GM20000 (cell line): Measurements from ENCODE around the gene NHLRC4.
A peak's percentile ranks its signal among the peaks of the same experiment; 100 is the strongest.

Source experiments
- DNase-seq: peaks from one replicate; pipeline ENCODE4 v3.0.0; 2012; ENCODE audit warnings: low spot score
- TF ChIP-seq, protein P1 (sequence below): IDR thresholded peaks from 2 replicates; pipeline ENCODE4 v1.5.1; 2012; ENCODE audit warnings: mild to moderate bottlenecking, control low read depth; ENCODE audit errors: extremely low read depth, missing control alignments

The NHLRC4 gene

DNA sequence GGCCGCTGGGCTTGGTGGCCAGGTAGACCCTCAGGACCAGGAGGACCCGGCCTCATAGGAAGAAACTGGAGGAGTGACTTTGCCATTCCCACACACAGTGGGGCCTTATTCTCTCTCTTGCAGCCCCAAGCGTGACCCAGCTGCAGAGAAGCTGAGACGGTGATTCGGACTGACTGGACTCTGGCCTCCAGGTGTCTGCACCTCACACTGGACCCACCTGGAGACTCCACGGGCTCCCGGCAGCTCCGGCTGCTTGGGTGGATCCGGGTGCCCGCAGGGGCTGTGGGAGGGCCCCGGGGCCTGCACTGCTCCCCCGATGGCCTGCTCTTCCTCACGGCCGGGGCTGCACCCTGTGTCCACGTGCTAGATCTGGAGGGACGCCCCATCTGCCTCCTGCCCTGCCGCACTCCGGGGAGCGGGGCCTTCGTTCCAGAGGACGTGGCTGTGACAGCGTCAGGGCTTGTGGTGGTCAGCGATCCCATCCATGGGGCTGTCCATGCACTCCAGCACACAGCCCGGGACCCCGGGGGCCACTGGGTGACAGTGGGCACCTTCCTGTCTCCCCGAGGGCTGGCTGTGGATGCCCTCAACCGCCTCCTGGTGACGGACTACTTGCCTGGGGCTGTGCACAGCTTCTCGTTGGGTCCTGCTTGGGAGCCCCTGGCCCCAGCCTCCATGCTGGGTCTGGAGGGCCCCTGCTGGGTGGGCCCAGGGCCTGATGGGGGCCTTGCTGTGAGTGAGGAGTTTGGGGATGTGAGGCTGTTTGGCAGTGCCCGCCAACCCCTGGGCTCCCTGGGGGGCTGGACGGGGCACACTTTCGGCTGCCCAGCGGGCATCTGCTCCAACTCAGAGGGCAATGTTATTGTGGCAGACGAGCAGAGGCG, 810 bp downstream of the NHLRC4 start:
- TF ChIP-seq, protein P1, sequence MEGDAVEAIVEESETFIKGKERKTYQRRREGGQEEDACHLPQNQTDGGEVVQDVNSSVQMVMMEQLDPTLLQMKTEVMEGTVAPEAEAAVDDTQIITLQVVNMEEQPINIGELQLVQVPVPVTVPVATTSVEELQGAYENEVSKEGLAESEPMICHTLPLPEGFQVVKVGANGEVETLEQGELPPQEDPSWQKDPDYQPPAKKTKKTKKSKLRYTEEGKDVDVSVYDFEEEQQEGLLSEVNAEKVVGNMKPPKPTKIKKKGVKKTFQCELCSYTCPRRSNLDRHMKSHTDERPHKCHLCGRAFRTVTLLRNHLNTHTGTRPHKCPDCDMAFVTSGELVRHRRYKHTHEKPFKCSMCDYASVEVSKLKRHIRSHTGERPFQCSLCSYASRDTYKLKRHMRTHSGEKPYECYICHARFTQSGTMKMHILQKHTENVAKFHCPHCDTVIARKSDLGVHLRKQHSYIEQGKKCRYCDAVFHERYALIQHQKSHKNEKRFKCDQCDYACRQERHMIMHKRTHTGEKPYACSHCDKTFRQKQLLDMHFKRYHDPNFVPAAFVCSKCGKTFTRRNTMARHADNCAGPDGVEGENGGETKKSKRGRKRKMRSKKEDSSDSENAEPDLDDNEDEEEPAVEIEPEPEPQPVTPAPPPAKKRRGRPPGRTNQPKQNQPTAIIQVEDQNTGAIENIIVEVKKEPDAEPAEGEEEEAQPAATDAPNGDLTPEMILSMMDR, result no peak
- no peak for DNase-seq

DNA sequence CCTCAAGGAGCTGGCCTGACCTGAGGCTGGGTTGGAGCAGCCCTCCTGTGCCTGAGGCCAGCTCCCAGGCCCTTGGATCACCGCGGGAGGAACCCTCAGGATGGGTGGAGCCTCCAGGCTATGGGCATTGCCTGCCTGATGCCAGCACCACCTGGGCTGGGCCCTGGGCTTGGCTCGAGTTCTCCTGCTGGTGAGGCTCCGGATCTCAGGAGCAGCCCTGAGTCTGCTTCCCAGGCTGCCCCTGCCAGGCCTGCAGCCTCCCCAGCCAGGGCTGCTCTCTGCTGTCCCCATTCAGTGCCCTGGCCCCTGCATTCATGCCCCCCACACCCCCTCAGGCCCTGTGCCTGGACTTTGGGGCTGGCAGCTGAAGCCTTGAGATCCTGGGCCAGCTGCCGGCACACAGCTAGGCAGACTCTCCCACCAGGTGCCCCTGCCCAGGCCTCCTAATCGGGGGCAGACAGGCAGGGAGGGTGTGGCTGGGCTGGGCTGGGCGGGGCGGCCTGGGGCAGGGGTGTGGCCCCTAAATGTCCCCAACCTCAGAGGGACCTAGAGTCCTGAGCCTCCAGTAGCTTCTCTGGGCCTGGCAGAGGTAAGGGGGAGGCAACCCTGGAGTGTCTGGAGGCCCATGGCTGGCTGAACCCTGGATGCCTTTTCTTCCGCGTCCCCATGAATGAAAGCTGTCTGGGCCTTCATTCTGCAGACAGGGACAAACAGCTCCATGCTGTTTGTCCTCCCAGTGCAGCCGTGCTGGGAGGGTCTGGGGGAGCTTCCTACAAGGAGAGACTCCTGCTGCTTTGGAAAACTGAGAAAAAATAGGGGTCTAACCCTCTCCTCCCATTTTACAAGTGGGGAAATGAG, 1.8 kb downstream of the NHLRC4 start:
- TF ChIP-seq, protein P1, result no peak
- DNase-seq, result no peak

DNA sequence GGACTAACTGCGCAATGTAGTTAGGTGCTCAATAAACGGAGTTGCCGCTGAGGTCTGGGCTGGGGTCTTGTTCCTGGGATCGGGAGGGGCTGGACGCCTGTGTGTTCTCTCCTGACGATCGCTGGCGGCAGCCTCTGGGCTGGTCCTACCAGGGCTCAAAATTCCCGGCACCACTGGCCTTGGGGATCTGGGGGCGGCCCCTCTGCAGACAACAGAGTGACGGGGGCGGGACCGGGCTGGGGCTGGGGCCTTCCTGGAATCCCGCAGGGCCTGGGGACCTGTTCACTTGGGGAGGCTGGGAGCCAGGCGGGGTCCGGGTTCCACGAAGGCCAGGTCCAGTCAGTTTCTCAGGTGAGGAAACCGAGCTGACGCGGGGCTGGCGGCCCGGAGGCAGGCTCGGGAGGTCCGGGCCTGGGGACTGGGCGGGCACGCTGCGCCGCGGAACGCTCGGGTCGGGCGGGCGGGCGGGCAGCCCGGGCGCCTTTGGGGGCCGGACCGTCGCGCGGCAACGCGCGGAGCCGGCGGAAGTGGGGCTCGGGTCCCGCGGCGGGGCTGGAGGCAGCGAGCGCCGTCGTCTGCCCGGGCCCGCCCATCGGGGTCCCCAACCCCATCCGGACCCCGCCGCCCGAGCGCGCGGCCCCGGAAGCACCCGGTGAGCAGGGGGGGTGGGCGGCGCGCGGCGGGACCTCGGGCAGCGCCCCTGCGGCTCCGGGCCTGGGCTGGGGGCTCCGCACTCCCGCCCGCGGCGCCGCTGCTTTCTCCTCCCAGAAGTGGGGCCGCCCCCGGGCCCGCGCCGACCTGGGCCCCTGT, 2.8 kb downstream of the NHLRC4 start, which contains the start of gene PIGQ:
Gene PIGQ, plus strand, starts transcription at position 524 of the 810 bp plus-strand sequence. CDS start 4,107 bp downstream, outside the sequence.
- DNase-seq, result peak; percentile 97
- TF ChIP-seq, protein P1, result no peak

DNA sequence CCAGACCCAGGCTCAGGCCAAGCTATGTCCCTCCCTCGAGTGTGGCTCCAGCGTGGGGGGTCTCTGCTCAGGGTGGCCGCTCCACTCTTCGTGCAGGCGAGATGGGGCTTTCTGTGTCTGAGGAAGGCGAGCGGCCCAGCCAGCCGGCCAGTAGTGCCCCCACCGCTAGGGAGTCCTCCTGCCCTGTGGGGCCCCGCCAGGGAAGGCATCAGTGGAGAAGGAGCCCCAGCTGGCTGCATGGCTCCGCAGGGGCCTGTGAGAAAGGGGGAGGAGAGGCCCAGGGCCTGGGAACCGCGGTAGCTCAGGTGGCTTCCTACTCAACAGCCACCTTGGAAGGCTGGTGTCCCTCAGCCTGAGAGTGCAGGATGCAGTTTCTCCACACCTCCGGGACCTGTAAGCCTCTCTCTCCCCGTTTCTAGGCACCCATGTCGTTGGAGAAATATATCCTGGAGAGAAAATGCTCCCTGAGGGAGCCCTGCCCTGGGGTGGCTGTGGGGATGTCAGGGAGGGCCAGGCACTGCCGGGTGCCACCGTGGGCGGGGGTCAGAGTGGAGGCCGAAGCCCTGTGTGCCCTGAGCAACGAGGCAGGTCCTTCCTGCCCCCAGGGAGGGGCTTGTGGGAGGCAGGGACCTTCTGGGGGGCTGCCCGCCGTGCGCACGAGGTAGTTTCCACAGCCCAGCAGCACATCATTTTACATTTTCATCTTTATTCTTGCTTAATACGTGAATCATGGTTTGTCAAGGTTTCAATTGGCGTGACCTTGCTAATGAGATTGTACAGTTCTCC, 6.3 kb downstream of the NHLRC4 start:
- DNase-seq, result no peak
- TF ChIP-seq, protein P1, result no peak

DNA sequence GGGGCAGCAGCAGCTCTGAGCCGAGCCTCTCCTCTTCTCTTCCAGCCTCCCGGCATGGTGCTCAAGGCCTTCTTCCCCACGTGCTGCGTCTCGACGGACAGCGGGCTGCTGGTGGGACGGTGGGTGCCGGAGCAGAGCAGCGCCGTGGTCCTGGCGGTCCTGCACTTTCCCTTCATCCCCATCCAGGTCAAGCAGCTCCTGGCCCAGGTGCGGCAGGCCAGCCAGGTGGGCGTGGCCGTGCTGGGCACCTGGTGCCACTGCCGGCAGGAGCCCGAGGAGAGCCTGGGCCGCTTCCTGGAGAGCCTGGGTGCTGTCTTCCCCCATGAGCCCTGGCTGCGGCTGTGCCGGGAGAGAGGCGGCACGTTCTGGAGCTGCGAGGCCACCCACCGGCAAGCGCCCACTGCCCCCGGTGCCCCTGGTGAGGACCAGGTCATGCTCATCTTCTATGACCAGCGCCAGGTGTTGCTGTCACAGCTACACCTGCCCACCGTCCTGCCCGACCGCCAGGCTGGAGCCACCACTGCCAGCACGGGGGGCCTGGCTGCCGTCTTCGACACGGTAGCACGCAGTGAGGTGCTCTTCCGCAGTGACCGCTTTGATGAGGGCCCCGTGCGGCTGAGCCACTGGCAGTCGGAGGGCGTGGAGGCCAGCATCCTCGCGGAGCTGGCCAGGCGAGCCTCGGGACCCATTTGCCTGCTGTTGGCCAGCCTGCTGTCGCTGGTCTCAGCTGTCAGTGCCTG, 7.4 kb downstream of the NHLRC4 start:
- TF ChIP-seq, protein P1, result no peak
- no peak for DNase-seq
